GM19438 (cell line): ENCODE measurements around the gene FBXW12.

Source experiments
- ATAC-seq: cut with Tn5 transposase; IDR thresholded peaks from one replicate; pipeline ENCODE4 v1.9.1; 2021; ENCODE audit warnings: low read depth; ENCODE audit not compliant: unreplicated experiment

Gene FBXW12

DNA sequence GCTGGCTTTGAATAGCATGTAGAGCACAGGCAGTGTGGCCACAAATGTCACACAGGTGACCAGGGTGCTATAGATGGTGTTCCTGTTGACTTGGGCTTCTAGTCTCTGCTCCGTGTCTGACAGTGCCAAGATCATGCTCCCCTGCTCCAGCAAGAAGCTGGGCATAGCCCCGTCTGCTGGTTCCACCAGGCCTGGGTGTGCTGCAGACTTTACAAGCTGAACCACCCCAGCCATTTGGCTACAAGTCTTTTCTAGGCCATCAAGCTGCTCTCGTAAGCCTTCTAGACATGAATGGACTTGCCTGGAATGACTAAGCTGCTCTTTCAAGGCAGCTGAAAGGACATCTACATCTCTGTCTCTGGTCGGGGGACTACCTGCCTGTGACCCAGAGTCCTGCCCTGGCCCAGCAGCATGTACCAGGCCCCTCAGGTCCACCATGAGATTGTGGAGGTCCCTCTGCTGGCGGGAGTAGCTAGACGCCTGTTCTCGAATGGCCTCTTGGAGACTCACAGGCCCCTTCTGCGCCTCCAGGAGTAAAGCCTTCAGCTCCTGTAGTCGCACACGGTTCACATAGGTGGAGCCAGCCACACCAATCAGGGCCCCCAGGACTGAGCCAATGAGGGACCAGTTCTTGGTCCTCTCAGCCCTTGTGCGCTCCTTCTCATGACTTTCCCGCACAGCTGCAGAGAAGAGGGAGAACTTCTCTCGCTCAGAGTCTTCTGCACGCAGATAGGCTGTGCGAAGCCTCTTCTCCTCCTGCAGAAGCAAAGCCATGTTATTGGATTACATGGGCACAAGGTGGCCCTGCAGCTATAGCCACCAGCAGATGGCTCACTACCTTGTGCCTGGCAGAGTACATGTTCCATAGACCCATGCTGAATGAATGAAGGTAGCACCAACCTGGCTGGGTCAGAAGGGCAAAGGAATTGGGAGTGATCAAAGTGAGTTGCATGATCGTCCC lies 60.7 kb downstream of the FBXW12 start:
- no peak for ATAC-seq

- ATAC-seq, result no peak
These were observed 61.6 kb downstream of the FBXW12 start for GRCh38 chr3:48433472-48434118.

- no peak for ATAC-seq
These were observed 62.7 kb downstream of the FBXW12 start for GRCh38 chr3:48434591-48435222.

GRCh38 chr3:48435223-48435595 lies 63.2 kb downstream of the FBXW12 start:
- ATAC-seq, result no peak

- ATAC-seq, result no peak
These were observed 63.9 kb downstream of the FBXW12 start for GRCh38 chr3:48435774-48436476.

- no peak for ATAC-seq
These were observed 64.4 kb downstream of the FBXW12 start for GRCh38 chr3:48436477-48436787.

- no peak for ATAC-seq
These were observed 64.8 kb downstream of the FBXW12 start for GRCh38 chr3:48436855-48437254.

GRCh38 chr3:48437812-48438211 lies 65.8 kb downstream of the FBXW12 start:
- ATAC-seq, result no peak

- ATAC-seq, result peak; percentile 95
These were observed 68.0 kb downstream of the FBXW12 start, which contains the start of the genes CCDC51 and TMA7 for GRCh38 chr3:48439820-48440589. Gene CCDC51 (minus strand): TSS chr3:48440119. CDS start chr3:48435128, 4,991 bp downstream. Gene TMA7 (plus strand): TSS chr3:48440257. CDS start chr3:48440297, 40 bp downstream.

DNA sequence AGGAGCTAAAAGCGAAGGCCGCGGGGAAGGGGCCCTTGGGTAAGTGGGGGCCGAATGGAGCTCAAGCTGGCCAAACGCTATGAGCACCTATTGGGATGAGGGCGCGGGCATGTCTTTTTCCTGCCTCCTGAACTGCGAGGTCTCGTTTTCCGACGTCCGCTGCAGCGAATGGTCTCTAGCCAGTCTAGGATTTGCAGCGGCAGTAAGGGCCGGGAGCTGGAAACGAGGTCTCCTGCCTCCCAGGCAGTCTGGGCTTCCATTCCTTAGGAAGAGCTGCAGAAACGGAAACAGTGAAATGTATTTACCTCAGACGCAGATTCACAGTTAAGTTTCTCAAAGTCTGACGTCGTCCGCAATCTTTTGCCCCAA lies 68.6 kb downstream of the FBXW12 start:
- ATAC-seq, result no peak

GRCh38 chr3:48441940-48442339 lies 69.9 kb downstream of the FBXW12 start:
- no peak for ATAC-seq
